NT2/D1 (cell line): ENCODE data around the gene PLPPR1.

Experiments used
- SUZ12 ChIP-seq: IDR thresholded peaks from 2 replicates; pipeline ENCODE4 v1.6.1; 2011; ENCODE audit not compliant: insufficient read length, insufficient read depth; ENCODE audit errors: extremely low read depth
- YY1 ChIP-seq: IDR thresholded peaks from 2 replicates; pipeline ENCODE4 v1.6.1; 2011; ENCODE audit not compliant: insufficient read length, insufficient read depth
- ZNF274 ChIP-seq: IDR thresholded peaks from 2 replicates; pipeline ENCODE4 v1.6.1; 2011; ENCODE audit warnings: mild to moderate bottlenecking, low read depth, low read length

DNA sequence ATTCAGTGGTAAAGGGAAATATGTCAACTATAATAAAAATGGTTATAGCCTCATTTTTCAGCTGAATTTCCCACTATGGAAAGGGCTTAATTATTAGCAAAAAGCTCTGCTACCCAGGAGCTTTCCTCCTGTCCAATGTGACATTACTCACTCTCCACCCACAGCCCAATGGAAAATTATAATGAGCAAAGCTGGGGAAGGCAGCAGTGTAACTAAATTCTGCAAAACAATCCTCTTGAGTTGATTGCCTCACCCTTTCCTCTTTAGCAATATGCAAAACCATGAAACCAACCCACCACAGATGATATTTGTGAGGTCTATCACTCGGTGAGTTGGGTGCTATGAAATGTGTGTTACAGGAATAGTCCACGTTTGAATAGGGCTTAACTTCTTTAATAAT, 14.0 kb upstream of the PLPPR1 start:
- TF ChIP-seq ZNF274 (no peak), YY1 (no peak), SUZ12 (no peak)
